Left ventricle myocardium superior (tissue), 1 donor: Measurements from ENCODE around the gene SKIC8. TPM values are rescaled to one million over a fixed set of nuclear protein-coding genes. Genes with fewer than 3 reads are reported as not detected.

Experiments
- ATAC-seq: fragments of 200-7000 bp; cut with Tn5 transposase; one replicate; pipeline ENCODE4 v1.9.1; 2020; ENCODE audit warnings: mild to moderate bottlenecking, moderate library complexity
- DNase-seq: peaks from one replicate; pipeline ENCODE4 v3.0.0-alpha.2; 2020
- intact Hi-C: fragments of 100-400 bp; cut with micrococcal nuclease; formaldehyde crosslinking; loops from one replicate; pipeline ENCODE4 v1.11.0; 2022
- long read RNA-seq: library from polyadenylated mRNA; unstranded; transcript quantifications from one replicate; pipeline ENCODE4 v2.0.0, GENCODE V29; 2021
- total RNA-seq: library from RNA; stranded (reverse); fragmentation: NEBNext Ultra II Directional; extraction: Animal tissue kit (Norgen Biotek cat#: 25700); gene quantifications from one replicate; pipeline ENCODE4 v1.2.1, GENCODE V29; 2021
- donor health status: DM: no; HTN: yes; CAD: no; lungs with severe emphysema.

The SKIC8 gene
- total RNA-seq = 27.5 TPM
- long read RNA-seq, transcript WDR61-201 (11 exons, 1,387 nt) = major isoform, 35 of 57 reads
- long read RNA-seq, partial matches to known transcripts = 2 of 57 reads
- long read RNA-seq, other reads (novel, unspliced or antisense) = 18 of 57 reads

GRCh38 chr15:78299101-78299930 lies at the start of gene SKIC8:
TSS of gene SKIC8 (minus strand) at chr15:78299609. CDS start at chr15:78295686, 3,923 bp downstream.
- DNase-seq = peak; percentile 95
- intact Hi-C loops = no loop called here
- peak; percentile 99 for ATAC-seq

- ATAC-seq = no peak
- intact Hi-C loops = no loop called here
- DNase-seq = no peak
Measured at GRCh38 chr15:78347586-78348543, 48.5 kb upstream of the SKIC8 start.

GRCh38 chr15:78345396-78346125 lies 46.2 kb upstream of the SKIC8 start:
- ATAC-seq (no peak), DNase-seq (no peak)
- intact Hi-C loops = no loop called here

- intact Hi-C loops = no loop called here
- ATAC-seq (no peak), DNase-seq (no peak)
Measured at GRCh38 chr15:78343276-78344060, 44.1 kb upstream of the SKIC8 start.

- intact Hi-C loops = no loop called here
- no peak for ATAC-seq
- DNase-seq = no peak
Measured at GRCh38 chr15:78342021-78342420, 42.6 kb upstream of the SKIC8 start.

- intact Hi-C loops = no loop called here
- ATAC-seq (peak; percentile 20), DNase-seq (no peak)
Measured at GRCh38 chr15:78341057-78341987, 41.9 kb upstream of the SKIC8 start.

GRCh38 chr15:78340231-78341056 lies 41.0 kb upstream of the SKIC8 start, which contains the start of gene CRABP1:
TSS of gene CRABP1 (plus strand) at chr15:78340353. CDS start at chr15:78340429, 76 bp downstream.
- ATAC-seq (no peak), DNase-seq (no peak)
- intact Hi-C loops = no loop called here

- DNase-seq (no peak), ATAC-seq (no peak)
- intact Hi-C loops = no loop called here
Measured at GRCh38 chr15:78339559-78339958, 40.1 kb upstream of the SKIC8 start.

GRCh38 chr15:78338781-78339180 lies 39.4 kb upstream of the SKIC8 start:
- no peak for DNase-seq
- no peak for ATAC-seq
- intact Hi-C loops = no loop called here

GRCh38 chr15:78335985-78336384 lies 36.6 kb upstream of the SKIC8 start:
- DNase-seq (no peak), ATAC-seq (no peak)
- intact Hi-C loops = no loop called here

- ATAC-seq = no peak
- intact Hi-C loops = no loop called here
- no peak for DNase-seq
Measured at GRCh38 chr15:78334845-78335244, 35.4 kb upstream of the SKIC8 start.

- ATAC-seq = no peak
- DNase-seq = no peak
- intact Hi-C loops = no loop called here
Measured at GRCh38 chr15:78329625-78330024, 30.2 kb upstream of the SKIC8 start.

GRCh38 chr15:78327466-78327865 lies 28.1 kb upstream of the SKIC8 start:
- DNase-seq = no peak
- ATAC-seq = no peak
- intact Hi-C loops = no loop called here

- intact Hi-C loops = no loop called here
- ATAC-seq (peak; percentile 80), DNase-seq (peak; percentile 45)
Measured at GRCh38 chr15:78325092-78325843, 25.9 kb upstream of the SKIC8 start.

- ATAC-seq (no peak), DNase-seq (no peak)
- intact Hi-C loops = no loop called here
Measured at GRCh38 chr15:78324144-78324543, 24.7 kb upstream of the SKIC8 start.

- no peak for ATAC-seq
- intact Hi-C loops = no loop called here
- no peak for DNase-seq
Measured at GRCh38 chr15:78323693-78324092, 24.3 kb upstream of the SKIC8 start.
